Measurements from ENCODE around the gene STK10.
A peak's percentile ranks its signal among the peaks of the same experiment; 100 is the strongest.

Gene STK10

GRCh38 chr5:172106511-172107356 lies 81.3 kb downstream of the STK10 start:
- peak in 1 of 2 experiments; percentile 42 for DNase-seq (ENCODE audit: low read depth in 1 of 2, low spot score in 1 of 2)
- Histone ChIP-seq H3K27ac (replicated peaks) (peak overlapping the region; percentile 57), H3K27me3 (ENCODE audit: insufficient read depth, poor library complexity, severe bottlenecking) (no peaks in the 10 kb centered on the region), H3K4me3 (replicated peaks; ENCODE audit: insufficient read depth, low read length) (no peak overlapping the region)
- TF ChIP-seq CTCF (IDR thresholded peaks at IDR 0.05; ENCODE audit: insufficient read depth, low read length), result peak; percentile 86
- no peak for TF ChIP-seq POLR2AphosphoS5 (IDR thresholded peaks at IDR 0.05; ENCODE audit: low read depth)
- no peak for TF ChIP-seq SPI1 (IDR thresholded peaks at IDR 0.05; ENCODE audit: borderline replicate concordance, low read depth)
- TF ChIP-seq GABPA (IDR thresholded peaks at IDR 0.05; ENCODE audit: low read depth), result no peak
- TF ChIP-seq REST (IDR thresholded peaks at IDR 0.05; ENCODE audit: insufficient replicate concordance, low read depth), result no peak

GRCh38 chr5:172105811-172106210 lies 82.2 kb downstream of the STK10 start:
- DNase-seq (ENCODE audit: low read depth in 1 of 2, low spot score in 1 of 2), result no peak
- Histone ChIP-seq H3K27ac (replicated peaks) (no peak overlapping the region), H3K4me3 (replicated peaks; ENCODE audit: insufficient read depth, low read length) (no peak overlapping the region), H3K27me3 (ENCODE audit: insufficient read depth, poor library complexity, severe bottlenecking) (no peaks in the 10 kb centered on the region)
- TF ChIP-seq CTCF (IDR thresholded peaks at IDR 0.05; ENCODE audit: insufficient read depth, low read length) (no peak), SPI1 (IDR thresholded peaks at IDR 0.05; ENCODE audit: borderline replicate concordance, low read depth) (no peak), POLR2AphosphoS5 (IDR thresholded peaks at IDR 0.05; ENCODE audit: low read depth) (no peak), REST (IDR thresholded peaks at IDR 0.05; ENCODE audit: insufficient replicate concordance, low read depth) (no peak), GABPA (IDR thresholded peaks at IDR 0.05; ENCODE audit: low read depth) (no peak)

GRCh38 chr5:172104801-172105701 lies 83.0 kb downstream of the STK10 start:
- Histone ChIP-seq H3K27ac (replicated peaks) (no peak overlapping the region), H3K27me3 (ENCODE audit: insufficient read depth, poor library complexity, severe bottlenecking) (no peaks in the 10 kb centered on the region), H3K4me3 (replicated peaks; ENCODE audit: insufficient read depth, low read length) (no peak overlapping the region)
- DNase-seq (ENCODE audit: low read depth in 1 of 2, low spot score in 1 of 2), result no peak
- TF ChIP-seq GABPA (IDR thresholded peaks at IDR 0.05; ENCODE audit: low read depth) (no peak), SPI1 (IDR thresholded peaks at IDR 0.05; ENCODE audit: borderline replicate concordance, low read depth) (no peak), CTCF (IDR thresholded peaks at IDR 0.05; ENCODE audit: insufficient read depth, low read length) (no peak), REST (IDR thresholded peaks at IDR 0.05; ENCODE audit: insufficient replicate concordance, low read depth) (no peak), POLR2AphosphoS5 (IDR thresholded peaks at IDR 0.05; ENCODE audit: low read depth) (no peak; the same call in 1 of the 2 replicates)
